Renal cortex interstitium (tissue), 11 donors: Measurements from ENCODE around the gene EXOC6B. TPM values are rescaled to one million over a fixed set of nuclear protein-coding genes. Genes with fewer than 3 reads are reported as not detected.

ENCODE experiments used
- DNase-seq, 11 donors: peaks; one replicate each; pipeline ENCODE4 v3.0.0-alpha.2; 2013; ENCODE audit warnings: low read depth in 9 of 11, low spot score in 4 of 11; ENCODE audit errors: extremely low read depth in 1 of 11
- polyA plus RNA-seq, 3 donors: library from polyadenylated mRNA; unstranded; fragments of 120-200 nt; gene quantifications; one replicate each; pipeline ENCODE4 v1.2.1, GENCODE V29; 2013; ENCODE audit not compliant: insufficient read length in 3 of 3

The EXOC6B gene
- polyA plus RNA-seq, 3 donors = 22.2 to 24.2 (median 22.7) TPM

- no peak for DNase-seq
These were observed 547.8 kb downstream of the EXOC6B start for GRCh38 chr2:72278046-72278445.

DNA sequence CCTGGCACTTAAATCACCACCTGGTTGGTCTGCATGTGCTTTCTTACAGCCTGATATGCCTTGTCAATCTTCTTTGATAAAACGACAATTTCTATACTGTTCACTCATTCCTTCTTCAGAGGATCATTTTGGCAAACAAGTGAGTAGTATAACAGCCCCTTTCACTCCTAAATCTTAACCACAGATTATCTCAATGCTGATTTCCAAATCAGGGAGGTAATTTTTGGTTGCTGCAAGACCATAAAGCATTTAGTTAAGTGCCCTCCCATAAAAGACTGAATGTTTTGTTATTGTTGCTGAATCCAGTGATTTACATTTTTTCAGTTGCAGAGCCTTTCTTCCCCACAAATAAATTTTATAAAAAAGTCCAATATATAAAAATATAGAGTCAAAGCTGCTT is 549.0 kb downstream of the EXOC6B start:
- no peak for DNase-seq

DNA sequence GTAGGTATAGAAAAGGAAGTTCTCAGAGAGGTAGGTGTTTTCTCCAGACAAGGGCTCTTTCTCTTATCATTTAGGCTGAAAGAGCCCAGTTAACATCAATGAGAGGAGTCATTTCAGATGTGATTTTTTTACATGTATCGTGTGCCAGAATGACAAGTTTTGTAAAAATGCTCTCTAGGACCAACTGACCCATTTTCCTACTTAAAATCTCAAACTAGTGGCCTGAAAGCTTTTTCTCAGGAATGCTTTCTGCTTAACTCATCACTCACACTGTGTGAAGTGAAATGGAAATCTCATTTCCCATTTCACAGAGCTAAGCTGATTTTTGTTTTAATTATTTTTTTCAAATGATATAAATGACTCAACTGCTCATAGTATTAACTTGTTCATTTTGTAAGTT is 549.5 kb downstream of the EXOC6B start:
- no peak for DNase-seq

DNA sequence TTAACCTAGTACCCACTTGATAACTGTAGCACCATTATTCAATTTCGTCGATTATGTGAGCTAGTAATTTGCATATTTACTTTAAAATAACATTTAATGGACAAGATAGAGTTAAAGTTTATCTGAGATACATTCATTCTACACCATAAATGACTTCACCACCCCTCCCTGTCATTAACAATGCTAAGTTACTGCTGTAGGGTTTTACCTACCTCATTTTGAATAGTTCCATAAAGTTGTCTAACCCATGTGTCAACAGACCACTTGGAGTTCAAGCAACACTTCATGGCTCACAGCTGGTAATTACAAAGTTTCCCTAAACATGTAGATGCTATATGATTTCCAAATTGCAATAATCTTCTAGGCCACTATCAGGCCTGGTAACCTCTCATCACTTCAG is 550.7 kb downstream of the EXOC6B start:
- DNase-seq = no peak

GRCh38 chr2:72274380-72274797 is 551.4 kb downstream of the EXOC6B start:
- no peak for DNase-seq

DNA sequence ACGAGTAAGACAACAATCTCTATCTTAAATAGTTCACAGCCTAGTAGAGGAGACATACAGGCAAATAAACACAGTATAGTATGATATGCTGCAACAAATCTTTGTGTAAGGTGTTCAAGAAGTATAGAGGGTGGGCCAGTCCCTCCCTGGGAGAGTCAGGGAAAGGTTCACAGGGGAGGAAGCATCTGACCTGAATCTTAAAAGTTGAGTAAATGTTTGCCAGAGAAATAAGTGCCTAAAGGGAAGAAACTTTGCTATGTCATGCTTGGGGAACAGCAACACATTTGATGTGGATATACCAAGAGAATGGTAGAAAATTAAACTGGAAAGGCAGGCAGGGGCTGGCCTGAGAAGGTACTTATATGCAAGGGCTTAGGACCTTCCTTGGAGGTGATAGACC is 552.4 kb downstream of the EXOC6B start:
- DNase-seq = no peak

DNA sequence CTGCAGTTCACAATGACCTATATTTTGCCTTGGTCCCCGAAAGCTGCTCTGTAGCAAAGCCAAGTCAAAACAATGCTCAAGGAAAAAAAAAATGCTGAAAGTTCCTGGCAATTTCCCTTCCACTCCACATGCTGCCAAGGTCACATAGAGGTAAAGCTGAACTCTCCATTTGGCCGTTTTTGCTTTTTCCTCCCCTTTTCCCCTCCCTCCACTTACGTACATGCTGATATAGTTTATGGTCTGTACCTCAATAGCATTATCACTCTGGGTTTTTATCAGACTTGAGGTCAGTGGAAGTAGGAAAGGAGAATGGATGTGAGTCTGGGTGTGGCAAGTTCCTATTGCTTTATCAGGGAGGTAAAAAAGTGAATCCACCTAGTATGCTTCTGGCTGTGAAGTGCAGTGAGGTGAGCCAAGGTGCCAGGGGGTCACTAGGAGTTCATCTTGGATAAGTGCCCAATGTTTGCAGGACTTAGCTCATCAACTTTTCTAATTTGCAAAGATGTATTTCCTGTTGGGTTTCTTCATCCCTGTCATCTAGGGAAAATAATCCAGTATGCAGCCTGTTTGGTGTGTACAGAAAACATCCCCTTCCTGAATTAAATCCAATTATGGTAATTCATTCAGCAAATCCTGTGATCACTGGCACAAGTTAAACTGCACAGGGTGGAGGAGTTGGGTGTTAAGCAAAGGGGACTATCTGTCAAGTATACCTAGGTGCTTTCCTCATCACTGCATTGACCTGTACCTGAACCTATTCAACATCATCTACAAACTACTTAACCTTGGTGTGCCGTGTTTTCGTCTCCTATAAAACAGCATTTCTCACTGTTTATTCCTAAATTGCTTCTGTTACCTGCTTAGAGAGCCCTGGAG is 553.8 kb downstream of the EXOC6B start:
- peak in 9 of 11 donors; percentile 22 to 48 (median 32) for DNase-seq

DNA sequence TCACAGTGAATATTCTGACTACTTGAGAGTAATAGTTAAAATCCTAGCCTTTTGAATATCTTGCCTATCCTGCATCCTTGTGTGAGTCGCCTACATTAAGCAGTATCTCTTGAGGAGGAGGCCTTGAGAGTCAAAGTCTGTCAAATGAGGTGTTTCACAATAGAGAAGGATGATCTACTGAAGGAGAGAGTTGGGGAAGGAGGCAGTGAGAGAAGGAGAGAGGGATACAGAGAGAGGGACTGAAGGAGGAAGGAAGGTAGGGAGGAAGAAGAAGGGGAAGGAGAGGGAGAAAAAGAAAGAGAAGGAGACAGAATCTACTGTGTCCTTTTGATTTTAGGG is 554.6 kb downstream of the EXOC6B start:
- DNase-seq = no peak

GRCh38 chr2:72270556-72271275 is 555.1 kb downstream of the EXOC6B start:
- no peak for DNase-seq

GRCh38 chr2:72263776-72264060 is 562.1 kb downstream of the EXOC6B start:
- DNase-seq = no peak

DNA sequence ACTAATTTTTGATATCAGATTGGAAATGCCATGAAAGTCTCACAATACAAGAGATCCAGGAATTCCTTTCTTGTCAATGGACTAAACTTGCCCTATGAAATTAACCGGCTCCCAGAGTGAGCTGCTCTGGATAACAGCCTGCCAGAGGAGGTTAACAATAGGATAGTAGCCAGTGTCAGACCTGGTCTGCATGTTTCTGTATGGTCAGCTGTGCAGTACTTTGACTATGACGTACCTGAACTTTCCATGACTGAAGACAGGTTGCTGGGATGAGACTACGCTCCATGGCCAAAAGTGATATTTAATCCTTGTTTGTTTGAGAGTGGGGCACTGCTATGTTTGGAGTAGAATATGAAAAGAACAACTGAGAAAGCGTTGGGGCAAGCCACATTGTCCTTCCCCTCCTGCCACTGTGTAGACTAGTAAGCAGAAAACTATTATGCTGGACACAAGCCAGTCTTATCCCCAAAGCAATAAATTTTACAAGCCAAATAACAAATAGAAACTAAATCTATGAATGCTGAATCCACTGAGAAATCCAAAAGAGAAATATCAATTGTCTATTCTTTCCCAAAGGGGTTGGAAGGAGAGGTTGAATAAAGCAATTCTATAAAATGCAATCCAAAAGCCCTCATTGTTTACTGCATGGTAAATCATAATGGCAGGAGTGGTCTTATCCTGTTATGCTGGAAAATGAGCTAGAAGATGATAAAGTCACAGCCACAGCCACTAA is 562.6 kb downstream of the EXOC6B start:
- DNase-seq = no peak

DNA sequence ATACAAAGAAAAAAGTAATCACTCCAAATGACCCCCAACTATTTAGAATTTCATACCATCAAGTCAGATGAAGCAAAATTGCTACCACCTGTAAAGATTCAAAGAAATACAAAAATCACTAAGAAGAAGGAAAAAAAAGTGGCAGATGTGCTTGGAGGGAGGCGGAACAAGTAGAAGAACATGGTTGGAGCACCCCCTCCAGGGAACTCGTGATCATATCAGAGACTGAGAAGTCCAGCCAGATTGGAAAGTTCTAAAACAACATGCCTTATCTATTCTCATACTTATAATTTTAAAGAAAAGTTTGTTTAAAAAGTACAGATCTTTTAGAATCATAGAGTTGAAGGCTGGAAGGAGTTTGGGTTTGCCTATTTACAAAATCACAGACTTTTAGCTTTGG is 564.8 kb downstream of the EXOC6B start:
- DNase-seq = no peak

DNA sequence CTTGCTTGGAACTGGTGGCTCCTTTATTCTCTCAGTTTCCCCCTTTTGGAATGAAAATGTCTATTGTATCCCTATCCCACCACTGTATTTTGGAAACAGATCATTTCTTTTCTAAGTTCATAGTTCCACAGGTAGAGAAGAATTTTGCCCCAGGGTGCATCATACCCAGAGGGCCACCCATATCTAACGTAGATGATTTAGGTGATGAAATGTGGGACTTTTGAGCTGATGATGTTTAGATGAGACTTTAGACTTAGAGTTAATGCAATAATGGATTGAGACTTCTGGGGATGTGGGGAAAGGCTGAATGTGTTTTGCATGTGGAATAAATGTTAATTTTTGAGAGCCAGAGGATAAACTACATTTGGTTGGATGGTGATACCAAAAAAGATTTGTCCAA is 570.3 kb downstream of the EXOC6B start:
- DNase-seq = no peak

DNA sequence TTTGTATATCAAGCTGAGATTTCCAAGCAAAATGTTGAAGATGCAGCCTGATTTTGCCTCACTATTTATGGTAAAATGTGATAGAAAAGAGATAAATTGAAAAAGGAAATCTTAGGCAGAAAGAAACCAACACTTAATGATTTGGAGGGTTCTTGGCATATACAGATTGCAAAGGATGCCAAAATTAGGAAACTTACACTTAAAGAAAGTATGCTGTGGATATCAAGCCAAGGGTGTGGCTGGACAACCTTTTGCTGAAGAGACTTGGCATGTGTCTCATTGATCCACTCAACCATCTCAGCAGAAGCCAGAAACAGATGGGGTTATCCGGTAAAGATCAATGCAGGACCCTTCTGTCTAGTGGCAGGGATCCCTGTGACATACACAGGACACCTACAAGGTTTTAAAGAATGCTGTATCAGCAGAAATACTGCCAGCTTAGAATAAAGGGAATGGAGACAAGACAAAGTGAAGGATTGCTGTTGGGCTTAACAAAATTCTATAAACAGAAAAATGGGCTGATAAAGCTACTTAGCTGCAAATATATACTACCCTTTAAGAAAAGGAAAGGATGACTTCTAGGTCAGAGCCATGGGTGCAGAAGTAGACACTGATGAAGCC is 570.9 kb downstream of the EXOC6B start:
- DNase-seq = no peak

DNA sequence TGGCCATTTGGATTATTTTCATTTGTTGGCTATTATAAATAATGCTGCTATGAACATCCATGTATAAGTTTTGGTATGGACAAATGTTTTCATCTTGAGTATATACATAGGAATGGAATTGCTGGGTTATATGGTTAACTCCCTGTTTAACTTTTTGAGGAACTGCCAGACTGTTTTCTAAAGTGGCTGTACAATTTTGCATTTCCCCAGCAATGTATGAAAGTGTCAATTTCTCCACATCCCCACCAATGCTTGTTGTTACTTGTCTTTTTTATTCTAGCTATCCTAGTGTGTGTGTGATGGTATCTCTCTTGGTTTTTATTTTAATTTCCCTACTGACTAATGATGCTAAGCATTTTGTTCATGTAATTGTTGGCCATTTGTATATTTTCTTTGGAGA is 587.5 kb downstream of the EXOC6B start:
- DNase-seq = no peak

DNA sequence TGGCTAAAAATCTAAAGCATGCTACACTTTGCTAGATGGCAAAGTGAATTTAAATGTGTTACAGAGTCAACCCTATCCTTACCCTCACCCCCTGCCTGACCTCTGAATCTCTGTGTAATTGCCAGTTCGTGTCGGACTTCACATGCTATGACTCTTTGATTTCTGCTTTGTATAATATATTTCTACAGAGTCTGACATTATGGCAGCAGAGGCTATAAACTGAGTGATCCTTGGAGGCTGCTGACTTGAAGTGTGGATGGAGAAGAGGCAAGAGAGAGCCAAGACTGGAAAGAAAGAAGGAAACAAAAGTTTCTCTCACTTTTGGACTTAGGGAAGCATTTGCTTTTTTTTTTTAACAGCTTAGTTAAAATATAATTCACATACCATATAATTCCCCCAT is 588.3 kb downstream of the EXOC6B start:
- no peak for DNase-seq

DNA sequence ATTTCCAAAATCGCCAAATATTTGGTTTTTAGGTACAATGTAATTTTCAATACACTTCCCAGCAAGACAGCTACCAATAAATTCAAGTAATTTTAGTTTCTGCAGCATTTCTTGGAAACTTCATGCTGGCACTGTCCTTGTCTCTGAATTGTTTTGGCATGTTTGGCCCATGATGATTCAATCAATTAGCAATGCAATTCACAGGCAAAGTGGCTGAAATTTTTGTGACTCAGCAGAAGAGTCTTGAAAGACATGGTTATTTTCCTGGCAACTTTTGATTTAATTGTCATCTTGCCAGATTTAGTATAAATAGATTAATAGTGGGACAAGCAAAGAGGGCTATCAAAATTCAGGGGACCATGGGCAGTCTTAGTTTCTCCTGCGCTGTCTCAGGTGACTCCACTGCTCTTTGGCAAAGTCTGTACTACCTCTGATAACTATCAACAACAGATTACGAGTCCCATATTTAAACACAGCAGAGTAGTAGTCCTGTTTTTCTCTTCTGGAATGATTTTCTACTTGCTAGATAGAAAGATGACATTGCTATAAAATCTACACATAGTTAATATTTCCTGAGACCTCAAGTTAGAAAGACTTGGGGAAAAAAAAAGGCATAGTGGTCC is 589.3 kb downstream of the EXOC6B start:
- no peak for DNase-seq

GRCh38 chr2:72235497-72236415 is 590.1 kb downstream of the EXOC6B start:
- DNase-seq = no peak
